ENCODE data around the gene EPHB1.

The EPHB1 gene

GRCh38 chr3:134847349-134847748 is 52.3 kb downstream of the EPHB1 start:
- no peak overlapping the region for H3K4me3 ChIP-seq (ENCODE audit: low read depth, low read length)
- no peak overlapping the region for H3K27ac ChIP-seq
- H3K9me3 ChIP-seq (ENCODE audit: severe bottlenecking), result no peaks in the 10 kb centered on the region
- H3K36me3 ChIP-seq, result no peaks in the 10 kb centered on the region
- no peak for TF ChIP-seq CTCF (IDR thresholded peaks at IDR 0.05; ENCODE audit: low read depth, low read length)
- H3K27me3 ChIP-seq (ENCODE audit: insufficient read depth, low read depth, severe bottlenecking), result no peaks in the 10 kb centered on the region
- DNase-seq, result no peak

DNA sequence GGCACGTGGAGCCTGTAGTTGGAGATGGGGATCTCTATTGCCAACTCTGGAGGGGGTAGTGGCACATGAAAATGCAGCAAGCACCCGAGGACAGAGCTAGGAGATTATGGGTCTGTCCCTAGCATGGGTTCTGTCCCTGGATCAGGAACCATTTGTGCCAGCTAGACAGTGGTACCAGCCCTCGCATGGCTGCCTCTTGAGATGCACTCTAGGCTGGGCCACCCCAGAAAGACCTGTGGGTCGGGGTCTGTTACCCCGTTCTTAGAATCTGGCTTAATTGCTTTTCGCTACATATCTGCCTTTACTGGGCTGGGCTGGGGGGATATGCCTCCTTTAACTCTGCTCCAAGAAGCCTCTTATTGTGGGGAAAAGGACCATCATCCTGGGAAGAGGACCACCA is 54.5 kb downstream of the EPHB1 start:
- no peak for DNase-seq
- H3K4me3 ChIP-seq (ENCODE audit: low read depth, low read length), result no peak overlapping the region
- no peaks in the 10 kb centered on the region for H3K27me3 ChIP-seq (ENCODE audit: insufficient read depth, low read depth, severe bottlenecking)
- H3K27ac ChIP-seq, result no peak overlapping the region
- H3K9me3 ChIP-seq (ENCODE audit: severe bottlenecking), result no peaks in the 10 kb centered on the region
- TF ChIP-seq CTCF (IDR thresholded peaks at IDR 0.05; ENCODE audit: low read depth, low read length), result no peak
- H3K36me3 ChIP-seq, result no peaks in the 10 kb centered on the region

GRCh38 chr3:134850761-134851160 is 55.7 kb downstream of the EPHB1 start:
- no peak for TF ChIP-seq CTCF (IDR thresholded peaks at IDR 0.05; ENCODE audit: low read depth, low read length)
- H3K36me3 ChIP-seq, result no peaks in the 10 kb centered on the region
- H3K27me3 ChIP-seq (ENCODE audit: insufficient read depth, low read depth, severe bottlenecking), result no peaks in the 10 kb centered on the region
- no peaks in the 10 kb centered on the region for H3K9me3 ChIP-seq (ENCODE audit: severe bottlenecking)
- no peak overlapping the region for H3K27ac ChIP-seq
- no peak for DNase-seq
- no peak overlapping the region for H3K4me3 ChIP-seq (ENCODE audit: low read depth, low read length)

GRCh38 chr3:134852132-134852531 is 57.1 kb downstream of the EPHB1 start:
- H3K27ac ChIP-seq, result no peak overlapping the region
- no peak for TF ChIP-seq CTCF (IDR thresholded peaks at IDR 0.05; ENCODE audit: low read depth, low read length)
- no peak overlapping the region for H3K4me3 ChIP-seq (ENCODE audit: low read depth, low read length)
- no peaks in the 10 kb centered on the region for H3K9me3 ChIP-seq (ENCODE audit: severe bottlenecking)
- DNase-seq, result no peak
- no peaks in the 10 kb centered on the region for H3K27me3 ChIP-seq (ENCODE audit: insufficient read depth, low read depth, severe bottlenecking)
- no peaks in the 10 kb centered on the region for H3K36me3 ChIP-seq

DNA sequence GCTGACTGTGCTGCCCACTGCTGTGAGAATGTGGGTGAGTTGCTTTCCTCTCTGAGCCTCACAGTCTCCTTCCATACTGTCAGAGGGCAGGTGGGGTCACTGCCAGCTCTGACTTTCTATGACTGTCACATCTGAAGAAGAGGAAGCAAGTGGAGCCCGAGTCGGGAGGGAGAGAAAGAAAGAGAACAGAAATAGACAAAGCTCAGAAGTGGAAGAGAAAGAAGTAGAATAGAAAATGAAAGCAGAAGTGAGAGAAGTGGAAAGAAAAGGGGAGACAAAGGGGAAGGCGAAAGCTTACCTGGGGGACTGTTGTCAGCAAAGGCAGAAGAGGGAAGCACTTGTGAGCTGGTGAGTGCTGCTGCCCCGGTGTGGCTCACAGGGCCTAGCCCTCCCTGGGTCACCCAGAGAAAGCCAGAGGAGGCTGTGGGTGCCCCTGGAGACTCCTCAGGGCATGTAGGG is 57.9 kb downstream of the EPHB1 start:
- no peak overlapping the region for H3K27ac ChIP-seq
- H3K4me3 ChIP-seq (ENCODE audit: low read depth, low read length), result no peak overlapping the region
- no peak for DNase-seq

More for the DNA sequence above, 57.9 kb downstream of the EPHB1 start:
- Histone ChIP-seq H3K27me3 (ENCODE audit: insufficient read depth, low read depth, severe bottlenecking) (no peaks in the 10 kb centered on the region), H3K9me3 (ENCODE audit: severe bottlenecking) (no peaks in the 10 kb centered on the region), H3K36me3 (no peaks in the 10 kb centered on the region)
- no peak for TF ChIP-seq CTCF (IDR thresholded peaks at IDR 0.05; ENCODE audit: low read depth, low read length)

Data from WERI-Rb-1 (cell line).